ENCODE data around the gene RYR3.

RYR3 gene

GRCh38 chr15:33679061-33679460, 368.3 kb downstream of the RYR3 start:
- H3K4me3 ChIP-seq (ENCODE audit: low read depth, low read length), result no peak overlapping the region
- DNase-seq (ENCODE audit: low read depth, low spot score), result no peak
- ChIA-PET CTCF (no interaction called here), POLR2A (no interaction called here)
- no peak for TF ChIP-seq CTCF (IDR thresholded peaks at IDR 0.05; ENCODE audit: insufficient read depth, low read length, missing control alignments)

GRCh38 chr15:33680336-33680735, 369.6 kb downstream of the RYR3 start:
- POLR2A ChIA-PET, result no interaction called here
- no peak for TF ChIP-seq CTCF (IDR thresholded peaks at IDR 0.05; ENCODE audit: insufficient read depth, low read length, missing control alignments)
- no peak overlapping the region for H3K4me3 ChIP-seq (ENCODE audit: low read depth, low read length)
- CTCF ChIA-PET, result no interaction called here
- DNase-seq (ENCODE audit: low read depth, low spot score), result no peak

GRCh38 chr15:33693166-33693800, 382.5 kb downstream of the RYR3 start:
- DNase-seq (ENCODE audit: low read depth, low spot score), result no peak
- POLR2A ChIA-PET, result no interaction called here
- no peak for TF ChIP-seq CTCF (IDR thresholded peaks at IDR 0.05; ENCODE audit: insufficient read depth, low read length, missing control alignments)
- no peak overlapping the region for H3K4me3 ChIP-seq (ENCODE audit: low read depth, low read length)
- CTCF ChIA-PET, result interaction anchor here (3.9 kb wide), 1 partner anchor 7 kb away, joined by 30 read pairs; no protein-coding TSS in a partner anchor

- CTCF ChIA-PET, result interaction anchor here (2.8 kb wide), 1 partner anchor 464 kb away, joined by 10 read pairs; no protein-coding TSS in a partner anchor
- H3K4me3 ChIP-seq (ENCODE audit: low read depth, low read length), result no peak overlapping the region
- POLR2A ChIA-PET, result no interaction called here
- TF ChIP-seq CTCF (IDR thresholded peaks at IDR 0.05; ENCODE audit: insufficient read depth, low read length, missing control alignments), result no peak
- DNase-seq (ENCODE audit: low read depth, low spot score), result no peak
Observed at GRCh38 chr15:33698126-33698525, 387.4 kb downstream of the RYR3 start.

GRCh38 chr15:33699145-33699544, 388.4 kb downstream of the RYR3 start:
- POLR2A ChIA-PET, result no interaction called here
- no peak overlapping the region for H3K4me3 ChIP-seq (ENCODE audit: low read depth, low read length)
- TF ChIP-seq CTCF (IDR thresholded peaks at IDR 0.05; ENCODE audit: insufficient read depth, low read length, missing control alignments), result no peak
- DNase-seq (ENCODE audit: low read depth, low spot score), result no peak
- CTCF ChIA-PET, result interaction anchor here (2.8 to 3.1 kb wide), 3 partner anchors 8 to 467 kb away, joined by 30 to 54 read pairs (median 30); no protein-coding TSS in a partner anchor

GRCh38 chr15:33699691-33700447, 389.1 kb downstream of the RYR3 start:
- no peak for TF ChIP-seq CTCF (IDR thresholded peaks at IDR 0.05; ENCODE audit: insufficient read depth, low read length, missing control alignments)
- no peak for DNase-seq (ENCODE audit: low read depth, low spot score)
- POLR2A ChIA-PET, result no interaction called here
- no peak overlapping the region for H3K4me3 ChIP-seq (ENCODE audit: low read depth, low read length)
- CTCF ChIA-PET, result interaction anchor here (0.6 to 3.1 kb wide), 36 partner anchors 9 to 675 kb away, joined by 3 to 92 read pairs (median 6); partner anchors contain the start of gene FMN1
